ENCODE measurements around the gene KRT79.

KRT79 gene

DNA sequence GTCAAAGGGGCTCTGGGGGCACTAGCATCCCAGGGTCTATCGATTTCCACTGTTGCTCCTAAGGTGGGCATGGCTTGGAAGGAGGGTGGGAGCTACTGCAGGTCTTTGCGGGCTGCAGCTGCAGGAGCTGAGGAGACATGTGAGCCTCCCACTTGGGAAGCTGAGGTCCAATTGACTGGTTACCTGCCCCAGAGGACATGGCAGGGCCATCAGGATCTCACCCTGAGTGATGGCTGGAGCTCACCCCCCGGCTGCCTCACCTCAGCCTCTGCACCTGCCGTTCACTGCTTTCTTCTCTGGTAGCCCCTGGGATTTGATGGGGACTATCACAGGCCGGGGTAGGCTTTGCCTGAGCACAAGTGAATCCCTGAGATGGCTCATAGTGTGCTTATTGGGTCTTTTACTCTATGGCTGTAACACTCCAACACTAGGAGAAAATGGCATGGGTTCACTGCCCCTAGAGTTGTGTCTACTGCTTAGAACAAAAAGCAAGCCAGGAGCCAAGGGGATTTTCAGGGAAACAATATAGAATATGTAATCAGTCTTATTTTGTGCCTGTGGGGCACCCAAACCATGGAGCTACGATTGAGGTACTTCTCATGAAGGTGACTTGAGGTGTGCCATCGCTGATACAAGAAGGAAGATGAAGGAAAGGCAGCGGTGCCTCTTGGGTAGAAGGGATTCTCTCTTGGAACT lies 17.0 kb downstream of the KRT79 start:
- Histone ChIP-seq H3K27me3 (ENCODE audit: control insufficient read depth, low read length) (no peaks in the 10 kb centered on the region; the same call in 1 of the 2 replicates), H3K36me3 (ENCODE audit: control insufficient read depth, low read length) (no peaks in the 10 kb centered on the region), H3K4me3 (ENCODE audit: low read length) (no peak overlapping the region), H3K4me2 (ENCODE audit: low read length) (no peak overlapping the region), H3K27ac (ENCODE audit: low read depth, low read length) (no peak overlapping the region), H4K20me1 (ENCODE audit: control insufficient read depth, insufficient read depth, low read depth, low read length) (no peaks in the 10 kb centered on the region), H3K9me2 (replicated peaks; ENCODE audit: control insufficient read depth, low read length) (no peaks in the 10 kb centered on the region), H3F3A (ENCODE audit: control insufficient read depth, insufficient read depth) (no peaks in the 10 kb centered on the region), H3K79me2 (ENCODE audit: control insufficient read depth, low read length) (no peaks in the 10 kb centered on the region), H3K9me3 (ENCODE audit: control insufficient read depth, insufficient read depth, low read length) (no peaks in the 10 kb centered on the region), H3K4me1 (ENCODE audit: control insufficient read depth, low read length) (no peaks in the 10 kb centered on the region)
- TF ChIP-seq EZH2phosphoT487 (IDR thresholded peaks at IDR 0.05; ENCODE audit: borderline replicate concordance, low read length), result no peak
- TF ChIP-seq, protein P1, sequence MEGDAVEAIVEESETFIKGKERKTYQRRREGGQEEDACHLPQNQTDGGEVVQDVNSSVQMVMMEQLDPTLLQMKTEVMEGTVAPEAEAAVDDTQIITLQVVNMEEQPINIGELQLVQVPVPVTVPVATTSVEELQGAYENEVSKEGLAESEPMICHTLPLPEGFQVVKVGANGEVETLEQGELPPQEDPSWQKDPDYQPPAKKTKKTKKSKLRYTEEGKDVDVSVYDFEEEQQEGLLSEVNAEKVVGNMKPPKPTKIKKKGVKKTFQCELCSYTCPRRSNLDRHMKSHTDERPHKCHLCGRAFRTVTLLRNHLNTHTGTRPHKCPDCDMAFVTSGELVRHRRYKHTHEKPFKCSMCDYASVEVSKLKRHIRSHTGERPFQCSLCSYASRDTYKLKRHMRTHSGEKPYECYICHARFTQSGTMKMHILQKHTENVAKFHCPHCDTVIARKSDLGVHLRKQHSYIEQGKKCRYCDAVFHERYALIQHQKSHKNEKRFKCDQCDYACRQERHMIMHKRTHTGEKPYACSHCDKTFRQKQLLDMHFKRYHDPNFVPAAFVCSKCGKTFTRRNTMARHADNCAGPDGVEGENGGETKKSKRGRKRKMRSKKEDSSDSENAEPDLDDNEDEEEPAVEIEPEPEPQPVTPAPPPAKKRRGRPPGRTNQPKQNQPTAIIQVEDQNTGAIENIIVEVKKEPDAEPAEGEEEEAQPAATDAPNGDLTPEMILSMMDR (IDR thresholded peaks at IDR 0.05; ENCODE audit: low read depth, low read length, poor library complexity, severe bottlenecking), result no peak

DNA sequence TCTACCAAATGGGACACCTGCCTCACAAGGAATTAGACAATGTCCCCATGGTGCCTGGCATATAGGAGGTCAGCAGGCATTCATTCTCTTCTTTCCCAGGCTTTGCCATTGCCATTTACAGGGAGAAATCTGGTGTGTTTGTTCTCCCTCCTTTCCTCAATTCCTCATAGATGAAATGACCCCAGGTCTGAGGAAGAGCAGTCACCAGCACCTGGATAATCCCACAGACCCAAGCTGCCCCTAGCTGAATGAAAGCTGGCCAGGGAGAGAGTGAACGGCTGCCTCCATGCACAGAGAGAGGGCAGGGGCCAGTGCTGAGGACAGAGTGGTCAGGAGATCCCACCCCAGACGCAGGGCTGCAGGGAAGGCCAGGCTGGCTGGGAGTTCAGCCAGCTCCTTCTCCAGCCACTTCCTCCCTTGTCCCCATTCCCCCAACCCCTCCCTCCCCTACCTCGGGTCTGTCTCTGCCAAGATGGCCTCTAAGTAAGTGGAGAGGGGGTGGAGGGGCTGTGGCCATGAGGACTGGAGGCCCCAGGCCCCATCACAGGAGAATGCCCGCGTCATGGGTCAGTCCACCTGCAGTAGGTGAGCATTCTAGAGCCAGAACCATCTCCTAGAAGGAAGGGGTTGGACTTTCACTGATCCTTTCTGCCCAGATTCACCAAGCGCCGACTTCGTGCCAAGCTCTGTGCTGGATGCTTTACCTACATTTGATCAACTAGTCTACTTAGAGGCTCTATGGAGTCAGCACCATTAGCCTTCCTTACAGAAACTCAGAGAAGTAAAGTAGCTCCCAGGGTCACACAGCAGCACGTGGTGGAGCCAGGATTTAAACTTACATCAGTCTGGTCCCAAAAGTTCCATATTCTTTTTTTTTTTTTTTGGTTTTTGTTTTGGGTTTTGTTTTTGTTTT lies 18.2 kb downstream of the KRT79 start:
- no peaks in the 10 kb centered on the region for H3K9me2 ChIP-seq (replicated peaks; ENCODE audit: control insufficient read depth, low read length)
- H3K27me3 ChIP-seq (ENCODE audit: control insufficient read depth, low read length), result no peaks in the 10 kb centered on the region; the same call in 1 of the 2 replicates
- H3K4me1 ChIP-seq (ENCODE audit: control insufficient read depth, low read length), result no peaks in the 10 kb centered on the region
- H3K79me2 ChIP-seq (ENCODE audit: control insufficient read depth, low read length), result no peaks in the 10 kb centered on the region
- H4K20me1 ChIP-seq (ENCODE audit: control insufficient read depth, insufficient read depth, low read depth, low read length), result no peaks in the 10 kb centered on the region
- no peak for TF ChIP-seq EZH2phosphoT487 (IDR thresholded peaks at IDR 0.05; ENCODE audit: borderline replicate concordance, low read length)
- TF ChIP-seq, protein P1 (IDR thresholded peaks at IDR 0.05; ENCODE audit: low read depth, low read length, poor library complexity, severe bottlenecking), result no peak
- no peaks in the 10 kb centered on the region for H3K9me3 ChIP-seq (ENCODE audit: control insufficient read depth, insufficient read depth, low read length)
- H3K36me3 ChIP-seq (ENCODE audit: control insufficient read depth, low read length), result no peaks in the 10 kb centered on the region
- no peak overlapping the region for H3K27ac ChIP-seq (ENCODE audit: low read depth, low read length)
- H3F3A ChIP-seq (ENCODE audit: control insufficient read depth, insufficient read depth), result no peaks in the 10 kb centered on the region
- no peak overlapping the region for H3K4me2 ChIP-seq (ENCODE audit: low read length)
- no peak overlapping the region for H3K4me3 ChIP-seq (ENCODE audit: low read length)

DNA sequence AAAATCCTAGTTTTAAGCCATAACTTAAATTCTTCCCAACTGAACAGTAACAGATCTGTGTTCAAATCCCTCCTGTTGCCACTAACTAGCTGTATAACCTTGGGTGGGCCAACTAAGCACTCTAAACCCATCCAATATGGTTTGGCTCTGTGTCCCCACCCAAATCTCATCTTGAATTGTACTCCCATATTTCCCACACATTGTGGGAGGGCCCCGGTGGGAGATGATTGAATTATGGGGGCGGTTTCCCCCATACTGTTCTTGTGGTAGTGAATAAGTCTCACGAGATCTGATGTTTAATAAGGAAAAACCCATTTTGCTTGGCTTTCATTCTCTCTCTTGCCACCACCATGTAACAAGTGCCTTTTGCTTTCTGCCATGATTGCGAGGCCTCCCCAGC lies 18.9 kb downstream of the KRT79 start:
- no peaks in the 10 kb centered on the region for H3K9me3 ChIP-seq (ENCODE audit: control insufficient read depth, insufficient read depth, low read length)
- no peaks in the 10 kb centered on the region; the same call in 1 of the 2 replicates for H3K27me3 ChIP-seq (ENCODE audit: control insufficient read depth, low read length)
- H3K9me2 ChIP-seq (replicated peaks; ENCODE audit: control insufficient read depth, low read length), result no peaks in the 10 kb centered on the region
- no peak overlapping the region for H3K4me2 ChIP-seq (ENCODE audit: low read length)
- no peaks in the 10 kb centered on the region for H3F3A ChIP-seq (ENCODE audit: control insufficient read depth, insufficient read depth)
- no peak overlapping the region for H3K4me3 ChIP-seq (ENCODE audit: low read length)
- H3K79me2 ChIP-seq (ENCODE audit: control insufficient read depth, low read length), result no peaks in the 10 kb centered on the region
- no peaks in the 10 kb centered on the region for H3K36me3 ChIP-seq (ENCODE audit: control insufficient read depth, low read length)
- H3K4me1 ChIP-seq (ENCODE audit: control insufficient read depth, low read length), result no peaks in the 10 kb centered on the region
- no peaks in the 10 kb centered on the region for H4K20me1 ChIP-seq (ENCODE audit: control insufficient read depth, insufficient read depth, low read depth, low read length)
- TF ChIP-seq, protein P1 (IDR thresholded peaks at IDR 0.05; ENCODE audit: low read depth, low read length, poor library complexity, severe bottlenecking), result no peak
- TF ChIP-seq EZH2phosphoT487 (IDR thresholded peaks at IDR 0.05; ENCODE audit: borderline replicate concordance, low read length), result no peak
- no peak overlapping the region for H3K27ac ChIP-seq (ENCODE audit: low read depth, low read length)

All from DOHH2 (cell line).